HepG2 (cell line): Measurements from ENCODE around the gene ZBTB7C.

ENCODE experiments used
- RFX5 ChIP-seq: IDR thresholded peaks from 2 replicates; pipeline ENCODE4 v1.6.1; 2011; ENCODE audit warnings: low read depth, low read length, improper control_type of control experiment
- ZNF644 ChIP-seq: IDR thresholded peaks from 2 replicates; pipeline ENCODE4 v1.6.1; 2016; ENCODE audit warnings: low read depth
- TF ChIP-seq, protein P1 (sequence below): sonication (generic); formaldehyde crosslinking; IDR thresholded peaks from 2 replicates; pipeline ENCODE4 v1.5.0; 2020; ENCODE audit warnings: mild to moderate bottlenecking, missing genetic modification reagents, moderate library complexity

DNA sequence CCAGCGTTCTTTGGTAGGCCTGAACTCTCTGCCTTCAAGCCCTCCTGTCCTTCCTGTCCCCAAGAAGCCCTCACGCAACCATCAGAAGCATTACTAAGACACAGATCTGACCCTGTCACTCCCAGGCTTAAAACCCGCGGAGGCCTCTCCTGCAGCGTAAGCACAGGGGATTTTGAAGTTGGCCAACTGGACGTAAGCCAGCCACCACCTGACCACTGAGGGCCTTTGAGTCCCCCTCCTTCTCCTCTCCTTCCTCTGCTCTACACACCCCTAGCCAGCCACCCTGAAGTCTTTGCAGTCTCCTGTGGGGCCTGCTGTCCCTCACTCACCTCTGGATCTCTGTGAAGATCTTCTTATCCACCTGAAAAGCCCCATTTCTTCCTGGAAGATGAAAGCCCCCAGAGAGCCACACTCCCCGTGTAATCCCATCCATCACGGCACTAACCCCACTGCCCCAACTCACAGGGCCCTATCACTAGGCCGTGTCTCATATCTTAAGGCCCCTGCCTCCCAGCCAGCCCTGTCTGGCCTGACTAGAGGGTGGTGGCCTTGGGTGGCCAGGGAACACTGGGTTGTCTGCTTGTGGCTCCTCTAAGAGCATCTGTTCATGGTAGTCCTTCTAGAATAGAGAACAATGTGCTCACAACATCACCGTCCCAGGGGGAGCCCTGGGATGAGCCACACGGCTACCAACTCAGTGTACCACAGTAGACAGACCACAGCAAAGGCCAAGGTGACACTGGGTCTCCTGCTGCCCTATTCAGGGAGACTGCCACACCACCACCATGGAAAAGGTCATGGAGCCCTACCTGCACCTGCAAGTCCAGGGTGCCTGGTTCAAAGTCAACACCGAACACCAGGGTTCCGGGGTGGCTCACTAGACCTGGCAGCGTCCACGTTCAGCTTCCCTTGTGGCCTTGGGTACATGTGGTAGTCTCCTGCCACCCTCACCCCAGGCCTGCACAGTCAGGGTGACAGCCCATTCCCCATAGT is 191.6 kb downstream of the ZBTB7C start:
- TF ChIP-seq, protein P1, sequence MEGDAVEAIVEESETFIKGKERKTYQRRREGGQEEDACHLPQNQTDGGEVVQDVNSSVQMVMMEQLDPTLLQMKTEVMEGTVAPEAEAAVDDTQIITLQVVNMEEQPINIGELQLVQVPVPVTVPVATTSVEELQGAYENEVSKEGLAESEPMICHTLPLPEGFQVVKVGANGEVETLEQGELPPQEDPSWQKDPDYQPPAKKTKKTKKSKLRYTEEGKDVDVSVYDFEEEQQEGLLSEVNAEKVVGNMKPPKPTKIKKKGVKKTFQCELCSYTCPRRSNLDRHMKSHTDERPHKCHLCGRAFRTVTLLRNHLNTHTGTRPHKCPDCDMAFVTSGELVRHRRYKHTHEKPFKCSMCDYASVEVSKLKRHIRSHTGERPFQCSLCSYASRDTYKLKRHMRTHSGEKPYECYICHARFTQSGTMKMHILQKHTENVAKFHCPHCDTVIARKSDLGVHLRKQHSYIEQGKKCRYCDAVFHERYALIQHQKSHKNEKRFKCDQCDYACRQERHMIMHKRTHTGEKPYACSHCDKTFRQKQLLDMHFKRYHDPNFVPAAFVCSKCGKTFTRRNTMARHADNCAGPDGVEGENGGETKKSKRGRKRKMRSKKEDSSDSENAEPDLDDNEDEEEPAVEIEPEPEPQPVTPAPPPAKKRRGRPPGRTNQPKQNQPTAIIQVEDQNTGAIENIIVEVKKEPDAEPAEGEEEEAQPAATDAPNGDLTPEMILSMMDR (CRISPR knock-in tag) = no peak
- TF ChIP-seq ZNF644 (CRISPR knock-in tag) = no peak
- no peak for TF ChIP-seq RFX5
